Stomach (tissue), 4 donors: ENCODE results near the gene DNAJC17.

Experiments
- EP300 ChIP-seq: sonication (generic); formaldehyde crosslinking; IDR thresholded peaks from one replicate; pipeline ENCODE4 v1.6.1; 2017; ENCODE audit warnings: antibody characterized with exemption
- POLR2A ChIP-seq, 4 donors: fragments of 450-650 bp; IDR thresholded peaks; one replicate each; pipeline ENCODE4 v1.6.1; 2016; ENCODE audit warnings: antibody characterized with exemption in 4 of 4, control low read depth in 2 of 4, mild to moderate bottlenecking in 1 of 4, moderate library complexity in 1 of 4
- POLR2AphosphoS5 ChIP-seq, 3 donors: sonication (generic); formaldehyde crosslinking; IDR thresholded peaks; one replicate each; pipeline ENCODE4 v1.6.1; 2016; ENCODE audit warnings: antibody characterized with exemption in 3 of 3
- TF ChIP-seq, protein P1 (sequence below), 7 experiments: fragments of 450-650 bp in 4 of 7; fragments of 200-600 bp in 3 of 7; sonication (generic) in 3 of 7; IDR thresholded peaks; one replicate each; pipeline ENCODE4 v1.5.1; 2016 to 2019; ENCODE audit warnings: antibody characterized with exemption in 7 of 7, control low read depth in 2 of 7, mild to moderate bottlenecking in 1 of 7

DNA sequence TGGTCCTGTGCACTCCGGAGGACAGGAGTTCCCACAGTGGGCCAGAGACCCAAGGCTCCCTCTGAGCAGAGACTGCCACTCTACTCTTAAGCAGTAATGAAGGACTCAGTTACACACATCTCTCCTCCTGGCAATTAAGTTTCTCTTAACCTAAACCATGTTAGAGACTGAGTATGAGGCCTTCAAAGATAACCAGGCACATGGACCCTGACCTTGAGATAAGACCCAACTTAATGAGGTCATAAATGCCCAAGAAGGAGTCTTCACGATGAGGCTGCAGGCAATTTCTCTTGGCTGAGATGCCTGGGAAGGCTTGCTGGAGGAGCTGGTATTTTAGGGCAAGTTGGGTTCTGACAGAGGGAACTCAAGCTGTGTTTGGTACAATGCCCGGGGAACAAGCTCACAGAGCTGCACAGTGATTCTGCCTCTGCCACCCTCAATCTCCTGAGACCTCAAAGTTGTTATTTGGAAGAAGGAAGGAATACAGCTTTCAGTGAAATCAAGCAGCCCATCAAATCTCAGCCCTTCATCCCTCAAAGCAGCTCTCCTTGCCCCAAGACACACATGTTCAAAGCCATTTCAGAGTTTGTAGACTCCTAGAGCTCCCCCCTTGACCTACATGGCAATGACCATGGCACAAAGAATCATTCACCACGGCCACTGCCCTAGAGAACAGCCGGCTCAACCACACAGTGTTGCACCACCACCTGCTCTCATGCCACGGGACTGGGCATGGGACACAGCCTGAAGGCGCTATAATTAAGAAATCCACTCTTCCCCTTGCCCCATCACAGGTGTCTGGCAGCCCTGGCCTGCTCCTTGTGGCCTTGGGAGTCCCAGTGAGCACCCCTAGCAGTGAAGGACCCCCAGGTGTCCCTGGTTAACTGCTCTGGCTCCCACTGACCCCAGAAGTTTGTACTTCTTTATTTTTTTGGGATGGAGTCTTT is 59.3 kb downstream of the DNAJC17 start:
- TF ChIP-seq POLR2AphosphoS5 (IDR thresholded peaks at IDR 0.05) (no peak), POLR2A (IDR thresholded peaks at IDR 0.05) (no peak), EP300 (no peak)
- TF ChIP-seq, protein P1, sequence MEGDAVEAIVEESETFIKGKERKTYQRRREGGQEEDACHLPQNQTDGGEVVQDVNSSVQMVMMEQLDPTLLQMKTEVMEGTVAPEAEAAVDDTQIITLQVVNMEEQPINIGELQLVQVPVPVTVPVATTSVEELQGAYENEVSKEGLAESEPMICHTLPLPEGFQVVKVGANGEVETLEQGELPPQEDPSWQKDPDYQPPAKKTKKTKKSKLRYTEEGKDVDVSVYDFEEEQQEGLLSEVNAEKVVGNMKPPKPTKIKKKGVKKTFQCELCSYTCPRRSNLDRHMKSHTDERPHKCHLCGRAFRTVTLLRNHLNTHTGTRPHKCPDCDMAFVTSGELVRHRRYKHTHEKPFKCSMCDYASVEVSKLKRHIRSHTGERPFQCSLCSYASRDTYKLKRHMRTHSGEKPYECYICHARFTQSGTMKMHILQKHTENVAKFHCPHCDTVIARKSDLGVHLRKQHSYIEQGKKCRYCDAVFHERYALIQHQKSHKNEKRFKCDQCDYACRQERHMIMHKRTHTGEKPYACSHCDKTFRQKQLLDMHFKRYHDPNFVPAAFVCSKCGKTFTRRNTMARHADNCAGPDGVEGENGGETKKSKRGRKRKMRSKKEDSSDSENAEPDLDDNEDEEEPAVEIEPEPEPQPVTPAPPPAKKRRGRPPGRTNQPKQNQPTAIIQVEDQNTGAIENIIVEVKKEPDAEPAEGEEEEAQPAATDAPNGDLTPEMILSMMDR (IDR thresholded peaks at IDR 0.05): no peak
